Stimulated activated CD8-positive, alpha-beta memory T cell treated with anti-CD3 and anti-CD28 coated beads, Interleukin-2, amount 100 ng/mL, for 1 hour (primary cell): ENCODE measurements around the gene MPV17.
"Not testable (repeated sequence)": the region's sequence is repeated elsewhere in the genome, so short reads cannot be mapped to it uniquely, and the experiment has no call there.

Experiments used
- DNase-seq, 2 donors: peaks; one replicate each; pipeline ENCODE4 v3.0.0-alpha.2; 2020; ENCODE audit warnings: low read depth in 2 of 2

MPV17 gene

DNA sequence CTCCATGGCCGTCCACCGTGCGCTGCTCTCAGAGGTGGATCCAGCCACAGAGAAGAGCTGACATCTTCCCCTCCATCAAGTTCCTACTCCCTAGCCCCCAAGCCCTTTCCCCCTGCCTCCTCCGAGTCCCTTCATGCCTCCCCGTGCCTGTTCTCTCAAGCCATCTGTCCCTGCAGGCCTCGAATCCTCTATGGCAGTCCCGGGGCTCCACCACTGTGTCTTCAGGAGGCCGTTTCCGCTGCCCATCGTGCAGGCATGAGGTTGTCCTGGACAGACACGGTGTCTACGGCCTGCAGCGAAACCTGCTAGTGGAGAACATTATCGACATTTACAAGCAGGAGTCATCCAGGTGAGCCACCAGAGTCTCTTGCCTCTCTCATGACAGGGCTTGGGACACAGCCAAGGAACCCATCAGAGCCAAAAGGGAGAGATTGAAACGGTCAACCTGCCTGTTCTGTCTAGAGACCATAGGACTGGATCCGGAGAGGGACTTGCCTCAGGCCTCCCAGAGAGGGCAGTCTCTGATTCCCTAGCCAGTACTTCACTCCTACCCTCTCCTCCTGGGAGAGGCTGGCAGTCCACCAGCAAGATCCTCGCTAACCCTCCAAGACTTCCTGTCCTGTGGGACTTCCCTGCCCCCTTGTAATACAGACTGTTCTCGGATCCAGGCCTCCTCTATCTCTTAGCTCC lies 24.4 kb downstream of the MPV17 start:
- DNase-seq, result no peak

GRCh38 chr2:27297195-27297594 lies 25.7 kb downstream of the MPV17 start:
- DNase-seq, result no peak

- no peak for DNase-seq
Observed at GRCh38 chr2:27296481-27296880, 26.4 kb downstream of the MPV17 start.

DNA sequence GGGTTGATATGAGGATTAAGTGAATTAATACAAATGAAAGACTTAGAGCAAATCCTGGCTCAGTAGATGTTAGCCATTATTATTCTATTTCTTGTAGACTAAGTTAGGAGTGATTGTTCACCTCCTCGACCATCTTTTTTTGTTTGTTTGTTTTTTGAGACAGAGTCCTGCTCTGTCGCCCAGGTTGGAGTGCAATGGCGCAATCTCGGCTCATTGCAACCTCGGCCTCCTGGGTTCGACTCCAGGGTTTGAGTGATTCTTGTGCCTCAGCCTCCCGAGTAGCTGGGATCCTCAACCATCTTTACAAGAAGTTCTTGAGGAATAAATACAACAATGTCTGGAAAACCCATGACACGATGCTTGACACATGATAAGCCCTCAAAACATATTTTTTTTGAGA lies 28.0 kb downstream of the MPV17 start:
- DNase-seq, result no peak

DNA sequence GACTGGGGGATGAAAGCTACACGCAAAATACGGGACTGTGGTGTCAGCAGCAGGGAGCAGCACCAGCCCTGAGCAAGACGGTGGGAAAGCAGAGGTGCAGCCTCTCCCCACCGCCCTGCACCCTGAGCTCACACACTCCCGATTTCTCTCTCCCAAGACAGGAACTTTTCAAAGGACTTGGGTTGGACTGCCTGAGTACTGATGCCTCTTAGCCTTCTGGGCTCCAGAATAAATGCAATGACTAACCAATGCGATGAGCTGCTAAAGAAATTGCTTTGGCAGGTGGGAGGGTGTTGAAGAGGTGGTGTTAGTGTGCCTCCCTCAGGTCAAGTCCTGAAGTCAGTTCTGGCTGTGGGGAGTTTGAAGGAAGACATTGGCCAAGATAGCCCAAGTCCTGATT lies 31.0 kb downstream of the MPV17 start:
- DNase-seq, result no peak

DNA sequence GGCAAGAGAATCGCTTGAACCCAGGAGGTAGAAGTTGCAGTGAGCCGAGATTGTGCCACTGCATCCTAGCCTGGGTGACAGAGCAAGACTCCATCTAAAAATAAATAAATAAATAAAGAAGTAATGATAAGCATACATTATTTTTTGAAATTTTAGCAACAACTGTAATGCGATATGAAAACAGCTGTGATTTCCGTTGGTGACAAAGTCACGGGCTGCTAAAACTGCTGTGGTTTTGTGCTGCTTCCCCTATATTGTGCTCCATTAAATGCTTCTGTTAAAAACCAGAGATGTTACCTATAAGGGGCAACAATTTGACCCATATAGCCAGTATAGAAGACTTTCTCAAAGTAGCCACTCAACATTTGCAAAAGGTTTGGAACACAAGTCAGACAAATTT lies 32.3 kb downstream of the MPV17 start:
- DNase-seq, result no peak

GRCh38 chr2:27288610-27289009 lies 34.3 kb downstream of the MPV17 start:
- DNase-seq, result no peak

DNA sequence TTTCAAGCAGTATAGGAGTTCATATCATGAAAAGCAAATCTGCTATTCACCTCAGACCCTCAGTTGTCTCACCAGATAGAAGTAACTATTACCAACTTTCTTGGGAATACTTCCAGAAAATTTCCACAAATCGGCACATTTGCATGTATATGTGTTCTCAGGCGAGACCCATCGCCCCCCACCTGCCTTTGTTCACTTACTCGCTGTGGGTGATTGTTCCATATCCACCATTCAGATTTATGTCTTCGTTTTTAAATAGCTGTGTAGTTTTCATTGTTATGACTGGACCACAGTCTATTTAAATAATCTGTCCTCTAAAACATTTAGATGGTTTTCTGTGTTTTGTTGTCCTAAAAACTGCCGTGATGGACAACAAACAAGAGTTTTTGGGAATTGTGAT lies 37.4 kb downstream of the MPV17 start:
- DNase-seq, result no peak

DNA sequence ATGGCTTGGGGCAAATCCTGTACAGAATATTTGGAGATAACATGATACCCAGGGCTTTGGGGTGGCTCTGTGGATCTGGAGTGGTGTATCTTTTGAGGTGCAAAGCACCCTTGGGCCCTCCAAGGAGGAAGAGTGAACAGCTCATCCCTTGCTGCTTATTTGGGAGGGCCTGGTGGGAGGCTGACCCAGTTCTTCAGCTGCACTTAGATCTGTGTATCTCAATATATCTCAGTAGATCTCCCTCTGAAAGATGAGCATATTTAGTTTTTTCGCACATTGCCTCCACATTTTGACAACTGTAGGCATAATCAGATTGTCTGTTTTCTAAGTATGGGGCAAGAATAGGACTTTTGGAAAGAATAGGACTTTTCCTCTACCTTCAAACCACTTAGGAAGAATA lies 37.9 kb downstream of the MPV17 start:
- no peak for DNase-seq

DNA sequence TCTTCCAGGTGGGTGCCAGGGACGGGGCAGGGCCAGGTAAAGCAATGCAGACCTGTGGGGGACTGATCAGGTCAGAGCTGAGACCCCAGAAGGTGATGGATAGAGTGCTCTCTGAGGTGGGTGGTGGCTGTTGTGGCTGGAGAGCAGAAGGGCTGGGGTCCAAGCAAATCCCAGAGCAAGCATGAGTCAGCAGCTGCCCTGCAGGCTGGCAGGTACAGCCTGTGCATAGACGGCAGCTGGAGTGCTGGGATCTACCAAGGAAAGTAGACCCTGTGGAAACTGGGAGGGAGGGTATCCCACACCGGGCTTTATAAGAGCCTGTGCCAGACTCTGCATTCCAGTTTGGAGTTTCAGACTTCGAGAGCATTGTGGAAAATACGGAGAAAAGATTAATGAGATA lies 40.0 kb downstream of the MPV17 start:
- DNase-seq, result no peak

DNA sequence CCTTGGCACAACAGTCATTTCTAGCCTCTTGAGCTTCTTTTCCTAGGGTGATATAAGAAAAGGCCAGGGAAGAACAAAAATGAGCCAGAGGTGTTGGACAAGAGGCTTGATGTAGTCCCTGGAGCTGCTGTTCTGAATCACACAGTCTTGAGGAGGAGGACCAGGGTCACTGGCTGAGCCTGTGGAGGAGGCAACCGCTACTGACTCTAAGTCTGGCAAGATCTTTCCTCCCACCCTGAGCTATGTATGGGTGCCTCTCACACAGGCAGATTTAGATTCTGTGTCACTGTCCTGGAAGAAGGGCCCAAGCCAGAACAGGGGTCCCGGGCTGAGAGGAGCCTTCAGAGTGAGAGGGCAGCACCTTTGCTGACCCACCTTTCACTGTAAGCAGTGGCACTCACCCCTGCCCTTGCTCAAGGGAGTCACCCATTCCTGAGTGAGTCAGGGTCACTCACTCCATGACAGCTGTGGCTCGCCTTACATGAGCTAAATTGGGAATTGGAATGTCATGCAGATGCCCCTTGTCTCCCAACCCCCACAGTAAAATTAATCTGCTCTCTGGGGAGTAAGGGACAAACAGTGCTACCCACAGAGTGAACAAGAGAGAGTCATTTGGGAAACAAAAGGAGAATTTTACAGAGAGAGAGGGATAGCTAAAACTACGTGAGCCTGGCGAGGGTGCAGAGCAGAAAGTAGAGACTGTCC lies 40.9 kb downstream of the MPV17 start, which contains the start of gene TRIM54:
Gene TRIM54 (plus strand): TSS at position 575 of the 705 bp plus-strand sequence. CDS start 303 bp downstream, outside the sequence.
- DNase-seq, result no peak

- DNase-seq, result no peak
Observed at GRCh38 chr2:27281442-27281841, 41.5 kb downstream of the MPV17 start.

GRCh38 chr2:27280826-27281225 lies 42.1 kb downstream of the MPV17 start:
- DNase-seq, result no peak

DNA sequence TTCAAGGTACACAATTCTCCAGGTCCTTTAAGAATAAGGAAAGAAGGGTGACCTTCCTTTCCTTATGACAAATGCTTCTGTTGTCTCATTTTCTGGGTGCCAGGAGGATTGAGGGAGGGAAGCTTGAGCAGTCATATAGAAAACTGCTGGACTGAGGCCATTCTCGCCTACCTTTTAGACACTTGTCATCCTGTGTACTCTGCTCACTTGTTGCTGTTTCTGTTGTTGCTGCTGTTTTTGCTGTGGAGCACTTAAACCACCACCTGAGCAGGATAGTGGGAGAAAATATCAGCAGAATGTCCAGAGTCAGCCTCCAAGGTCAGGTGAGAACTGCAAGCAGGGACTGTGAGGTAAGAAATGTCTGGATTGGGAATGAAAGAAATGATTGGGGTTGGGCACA lies 44.9 kb downstream of the MPV17 start:
- no peak for DNase-seq

GRCh38 chr2:27275211-27276150 lies 47.4 kb downstream of the MPV17 start, which contains the start of gene DNAJC5G:
Gene DNAJC5G, plus strand, starts transcription at chr2:27275433. Its CDS starts 1,296 bp downstream, at chr2:27276729.
- DNase-seq, result no peak

DNA sequence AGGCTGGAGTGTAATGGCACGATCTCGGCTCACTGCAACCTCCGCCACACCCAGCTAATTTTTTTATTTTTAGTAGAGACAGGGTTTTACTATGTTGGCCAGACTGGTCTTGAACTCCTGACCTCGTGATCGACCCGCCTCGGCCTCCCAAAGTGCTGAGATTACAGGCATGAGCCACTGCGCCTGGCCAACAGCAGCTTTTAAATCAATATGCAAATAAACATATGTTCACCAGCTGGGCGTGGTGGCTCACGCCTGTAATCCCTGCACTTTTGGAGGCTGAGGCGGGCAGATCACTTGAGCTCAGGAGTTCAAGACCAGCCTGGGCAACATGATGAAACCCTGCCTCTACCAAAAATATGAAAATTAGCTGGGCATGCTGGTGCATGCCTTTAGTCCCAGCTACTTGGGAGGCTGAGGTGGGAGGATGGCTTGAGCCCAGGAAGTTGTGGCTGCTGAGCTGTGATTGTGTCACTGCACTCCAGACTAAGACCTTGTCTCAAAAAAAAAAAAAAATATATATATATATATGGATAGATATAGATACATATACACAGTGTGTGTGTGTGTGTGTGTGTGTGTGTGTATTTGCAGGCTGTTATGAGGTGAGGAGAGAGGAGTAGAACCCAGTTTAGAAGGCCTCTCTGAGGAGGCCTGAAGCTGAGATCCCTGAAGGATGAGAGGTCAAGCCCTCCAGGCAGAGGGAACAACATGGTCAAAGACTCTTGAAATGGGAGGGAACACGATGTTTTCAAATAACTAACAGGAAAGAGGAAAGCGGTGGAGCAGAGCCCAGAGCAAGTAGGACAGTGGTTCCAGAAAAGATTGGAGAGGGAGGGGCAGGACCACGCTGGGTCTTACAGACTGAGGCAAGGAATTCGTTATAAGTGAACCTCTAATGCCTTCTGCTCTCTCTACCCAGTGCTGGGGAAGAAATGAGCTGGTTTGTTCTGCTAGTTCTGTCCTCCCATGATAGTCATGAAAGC lies 50.1 kb downstream of the MPV17 start:
- not testable (repeated sequence) for DNase-seq

GRCh38 chr2:27271631-27272340 lies 51.1 kb downstream of the MPV17 start:
- DNase-seq, result no peak

DNA sequence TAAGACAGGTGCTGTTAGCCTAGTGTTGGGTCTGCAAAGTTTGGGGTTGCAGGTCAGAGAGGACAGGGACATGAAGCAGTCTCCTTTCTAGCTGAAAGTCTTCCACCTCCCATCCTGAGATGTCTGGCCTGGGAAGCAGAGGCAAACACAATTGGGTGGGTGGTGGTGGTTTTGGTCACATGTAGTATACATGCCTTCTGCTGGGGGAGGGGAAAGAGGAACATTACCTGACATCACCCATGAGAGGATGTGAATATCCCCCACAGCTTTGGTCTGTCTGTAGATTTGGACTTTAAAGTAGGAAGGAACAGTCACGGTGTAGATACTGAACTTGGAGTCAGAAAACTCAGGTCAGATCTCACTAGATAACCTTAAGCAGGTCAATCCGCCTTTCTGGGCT lies 52.2 kb downstream of the MPV17 start:
- DNase-seq, result no peak

DNA sequence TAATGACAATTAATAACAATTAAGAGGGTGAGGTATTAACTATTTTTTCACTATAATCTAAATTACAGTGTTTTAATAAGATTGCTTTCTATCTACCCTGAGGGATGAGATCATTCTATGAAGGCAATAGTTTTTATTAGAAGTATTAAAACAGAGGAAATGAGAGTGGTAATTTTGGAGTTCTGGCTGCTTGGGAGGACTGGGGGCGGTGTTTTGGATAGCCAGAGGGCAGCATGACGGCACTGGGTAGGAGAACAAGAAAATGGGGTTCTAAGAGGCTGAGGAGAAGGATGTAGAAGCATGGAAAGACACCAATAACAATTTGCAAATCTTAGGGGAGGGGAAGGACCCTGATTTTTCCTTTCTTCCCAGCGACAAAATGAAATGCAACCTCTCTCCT lies 52.8 kb downstream of the MPV17 start:
- no peak for DNase-seq

- not testable (repeated sequence) for DNase-seq
Observed at GRCh38 chr2:27268296-27268695, 54.6 kb downstream of the MPV17 start.
